CD4-positive, alpha-beta T cell treated with Interleukin-1 beta for 1 hour (primary cell): ENCODE data around the gene KRTAP9-7.
A peak's percentile ranks its signal among the peaks of the same experiment; 100 is the strongest.

Source experiments
- DNase-seq, 2 donors: peaks; one replicate each; pipeline ENCODE4 v3.0.0-alpha.2; 2020 to 2022

The KRTAP9-7 gene

DNA sequence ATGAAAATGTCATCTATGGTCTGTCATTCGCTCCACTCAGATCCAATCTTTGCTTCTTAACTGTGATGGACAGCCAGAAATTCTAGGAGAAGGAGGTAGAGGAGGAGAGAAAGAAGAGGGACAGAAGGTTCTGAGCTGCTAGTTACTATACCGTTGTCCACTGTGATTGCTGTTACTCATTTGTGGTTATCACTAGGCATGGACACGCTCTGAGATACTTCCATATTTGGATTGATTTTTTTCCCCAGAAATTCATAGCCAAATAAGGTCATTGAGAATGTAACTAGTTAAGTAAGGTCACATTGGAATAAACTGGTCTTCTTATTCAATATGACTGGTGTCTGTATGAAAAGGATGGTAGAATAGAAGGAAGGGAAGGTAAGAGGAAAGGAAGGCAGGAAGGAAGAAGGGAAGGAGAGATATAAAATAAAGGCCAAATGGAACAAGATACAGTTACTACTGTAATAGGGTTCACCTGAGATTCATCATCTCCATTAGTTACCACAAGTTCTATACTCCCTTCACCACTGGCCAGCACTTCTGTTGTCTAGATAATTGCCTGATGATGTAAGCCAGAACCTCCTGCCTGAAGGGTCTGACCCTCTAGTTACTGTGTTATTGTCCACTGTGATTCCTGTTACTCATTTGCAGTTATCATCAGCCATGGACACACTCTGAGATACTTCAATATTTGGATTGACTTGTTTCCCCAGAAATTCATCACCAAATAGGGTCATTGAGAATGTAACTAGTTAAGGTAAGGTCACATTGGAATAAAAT, 2.9 kb downstream of the KRTAP9-7 start:
- no peak for DNase-seq

DNA sequence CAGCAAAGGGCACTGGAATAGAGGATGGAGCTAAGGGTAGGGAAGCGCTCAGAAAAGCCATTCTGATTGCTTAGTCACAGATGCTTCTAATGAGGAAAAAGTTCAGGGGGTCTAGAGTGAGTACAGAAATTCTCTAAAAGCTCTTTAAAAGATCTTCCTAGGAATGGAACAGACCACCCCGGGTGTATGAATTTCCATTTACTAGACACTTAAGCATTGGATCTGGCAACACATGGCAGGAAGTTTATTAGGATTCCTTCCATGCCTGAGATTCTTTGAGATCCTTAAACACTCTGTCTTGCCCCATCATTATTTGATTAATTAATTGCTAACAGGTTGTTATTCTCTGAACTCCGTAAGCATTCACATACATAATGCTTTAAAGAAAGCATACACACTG, 8.5 kb downstream of the KRTAP9-7 start:
- no peak for DNase-seq

DNA sequence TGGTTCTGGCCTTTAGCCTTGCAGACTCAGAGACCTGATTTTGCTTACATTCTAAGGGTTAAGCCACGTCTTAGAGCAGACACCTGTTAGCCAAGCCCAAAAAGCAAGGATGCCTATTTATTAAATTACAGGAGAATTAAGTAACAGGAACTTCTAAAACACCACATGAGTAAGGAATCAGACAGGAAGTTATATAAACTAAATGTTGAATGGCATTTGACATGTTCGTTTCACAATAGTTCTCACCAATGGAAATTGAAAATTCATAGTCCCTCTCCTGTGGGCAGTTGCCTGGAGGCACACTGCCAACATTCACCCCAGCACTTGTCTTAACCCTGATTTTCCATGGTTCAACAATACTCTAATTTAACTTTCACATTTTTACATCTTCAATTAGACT, 9.0 kb downstream of the KRTAP9-7 start:
- DNase-seq = no peak

DNA sequence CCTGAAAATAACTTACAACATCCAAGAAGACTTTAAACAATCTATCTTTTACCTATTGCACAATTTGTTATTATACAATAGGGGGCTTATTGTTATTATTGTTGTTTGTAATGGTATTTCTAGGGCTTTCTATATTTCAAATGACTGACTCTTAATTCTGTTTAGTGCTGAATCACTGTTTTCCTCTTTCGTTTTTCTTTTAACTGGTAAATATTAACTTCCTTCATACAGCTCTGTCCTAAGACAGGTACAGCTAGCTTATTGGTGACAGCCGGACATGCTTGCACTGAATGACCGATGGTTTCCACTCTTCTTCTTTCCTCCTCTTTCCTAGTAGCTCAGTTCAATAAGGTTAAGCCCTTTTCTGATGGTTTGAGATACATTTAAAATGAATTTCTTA, 11.6 kb downstream of the KRTAP9-7 start:
- no peak for DNase-seq

DNA sequence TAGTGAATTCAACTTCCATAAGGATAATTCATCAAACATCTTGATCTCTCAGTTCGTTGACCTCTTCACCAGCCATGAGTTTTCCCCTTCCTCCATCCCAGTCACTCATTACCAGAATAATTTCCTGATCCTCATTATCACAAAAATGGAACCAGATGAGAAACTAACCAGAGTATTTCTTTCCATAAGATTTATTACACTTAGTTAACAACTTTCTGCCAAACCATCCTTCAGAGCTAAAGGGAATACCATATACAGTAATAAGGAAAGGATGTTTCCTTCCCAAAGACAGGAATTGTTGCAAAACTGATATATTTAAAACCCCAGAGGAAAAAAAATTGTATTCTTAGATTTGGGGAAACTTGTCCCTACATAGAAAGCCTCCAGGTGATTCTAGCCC, 18.5 kb downstream of the KRTAP9-7 start:
- DNase-seq = no peak

DNA sequence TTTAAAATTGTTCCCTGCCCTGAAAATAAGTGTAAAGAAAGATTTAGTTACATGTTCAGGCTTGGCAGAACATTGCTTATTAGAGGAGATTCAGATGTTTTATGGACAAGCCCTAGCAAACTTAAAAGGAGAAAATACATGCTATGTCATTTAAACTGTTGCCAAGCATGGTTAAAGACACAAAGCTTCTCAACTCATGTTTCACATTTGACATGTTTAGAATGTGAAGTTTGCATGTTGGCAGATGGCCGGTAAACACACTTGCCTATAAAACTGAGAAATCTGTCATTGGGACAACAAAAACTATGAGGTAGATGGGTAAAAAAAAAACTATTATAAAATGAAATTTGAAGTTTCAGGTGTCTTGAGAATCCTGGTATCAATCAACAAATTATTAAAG, 21.3 kb downstream of the KRTAP9-7 start:
- no peak for DNase-seq

DNA sequence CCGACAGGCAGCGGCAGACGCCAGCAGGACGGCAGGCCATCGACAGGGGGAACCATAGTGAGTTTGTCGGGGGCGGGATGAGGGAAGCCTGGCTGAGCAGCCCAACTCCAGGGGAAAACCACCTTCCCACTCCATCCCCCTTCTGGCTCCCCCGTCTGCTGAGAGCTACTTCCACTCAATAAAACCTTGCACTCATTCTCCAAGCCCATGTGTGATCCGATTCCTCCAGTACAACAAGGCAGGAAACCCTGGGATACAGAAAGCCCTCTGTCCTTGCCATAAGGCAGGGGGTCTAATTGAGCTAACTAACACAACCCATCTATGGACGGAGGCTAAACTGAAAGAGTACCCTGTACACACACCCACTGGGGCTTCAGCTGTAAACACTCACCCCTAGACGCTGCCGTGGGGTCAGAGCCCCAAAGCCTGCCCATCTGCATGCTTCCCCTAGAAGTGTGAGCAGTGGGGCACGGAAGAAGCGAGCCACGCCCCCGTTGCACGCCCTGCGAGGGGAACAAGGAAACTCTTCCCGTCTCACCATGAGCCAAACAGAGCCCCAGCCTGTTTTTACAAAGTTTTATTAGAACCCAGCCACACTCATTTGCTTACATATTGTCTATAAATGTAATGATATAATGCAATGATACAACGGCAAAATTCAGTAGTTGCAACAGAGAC, 23.1 kb downstream of the KRTAP9-7 start:
- no peak for DNase-seq

DNA sequence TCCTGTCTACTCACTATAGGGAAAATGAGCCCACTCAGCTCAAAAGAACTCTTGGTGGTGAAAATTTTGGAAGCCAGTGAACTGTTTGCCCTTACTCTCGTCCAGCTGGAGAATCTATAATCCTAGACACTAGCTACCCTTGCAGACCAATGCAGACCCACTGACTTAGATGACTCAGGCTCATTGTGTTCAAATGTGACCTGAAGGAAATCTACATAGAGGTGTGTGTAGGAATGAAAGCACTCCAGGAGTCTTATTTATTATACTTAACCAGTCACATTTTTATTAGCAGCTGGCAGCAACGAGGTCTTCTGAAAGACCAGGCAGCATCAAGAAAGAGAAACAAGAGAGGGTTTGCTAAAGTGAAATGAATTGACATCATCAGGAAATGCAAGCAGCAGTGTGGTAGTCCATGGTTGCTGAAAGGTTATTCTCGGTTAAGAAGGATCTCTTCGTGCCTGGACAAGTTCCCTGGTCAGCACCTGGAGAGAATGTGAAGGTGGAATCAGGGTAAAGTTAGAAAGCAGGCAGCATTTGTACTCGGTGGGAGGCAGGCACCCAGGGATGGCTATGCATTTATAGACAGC, 25.8 kb downstream of the KRTAP9-7 start:
- no peak for DNase-seq

DNA sequence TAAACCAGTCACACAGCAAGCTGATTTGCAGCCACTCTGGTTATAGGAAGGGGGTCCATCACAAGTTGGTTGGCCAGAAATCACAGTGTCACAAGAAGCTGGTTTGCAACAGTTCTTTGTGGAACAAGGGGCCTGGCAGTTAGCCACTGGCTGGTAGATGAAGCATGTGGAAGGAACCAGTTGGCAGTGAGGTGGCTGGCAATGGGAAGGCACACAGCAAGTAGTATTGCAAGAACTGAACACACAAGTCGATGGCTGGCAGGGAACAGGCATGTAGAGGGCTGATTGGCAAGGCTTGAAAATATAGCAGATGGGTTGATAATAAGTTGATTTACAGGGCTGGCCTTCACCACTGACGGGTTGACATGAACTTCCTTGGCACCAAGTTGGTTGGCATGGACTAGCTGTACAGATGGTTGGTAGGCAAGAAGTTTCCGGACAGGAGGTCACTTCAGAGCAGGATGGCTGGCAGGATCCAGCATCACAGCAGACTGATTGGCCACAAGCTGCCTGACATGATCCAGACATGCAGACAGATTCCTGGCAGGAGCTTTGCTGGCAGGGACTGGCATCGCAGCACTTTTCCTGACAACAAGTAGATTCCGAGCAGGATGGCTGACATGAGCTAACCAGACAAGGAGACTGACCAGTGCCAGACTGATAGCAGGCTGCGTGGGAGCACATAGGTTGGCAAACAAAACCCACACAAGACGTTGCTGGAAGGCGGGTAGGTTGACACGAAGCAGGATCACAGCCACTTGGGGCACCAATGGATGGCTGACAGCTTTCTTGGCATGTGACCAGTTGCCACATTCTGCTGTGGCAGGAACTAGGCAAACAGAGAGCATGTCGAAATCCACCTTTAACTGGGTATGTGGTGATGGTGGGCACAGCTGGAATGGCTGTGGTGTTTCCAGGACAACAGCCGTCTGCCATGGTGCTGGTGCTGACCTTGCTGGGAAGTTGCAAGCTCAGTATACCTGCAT, 26.7 kb downstream of the KRTAP9-7 start, which contains the start of gene KRTAP29-1:
Gene KRTAP29-1, minus strand, starts transcription at position 936 of the 986 bp plus-strand sequence. Its CDS starts 0 bp downstream, at position 936.
- DNase-seq = no peak

DNA sequence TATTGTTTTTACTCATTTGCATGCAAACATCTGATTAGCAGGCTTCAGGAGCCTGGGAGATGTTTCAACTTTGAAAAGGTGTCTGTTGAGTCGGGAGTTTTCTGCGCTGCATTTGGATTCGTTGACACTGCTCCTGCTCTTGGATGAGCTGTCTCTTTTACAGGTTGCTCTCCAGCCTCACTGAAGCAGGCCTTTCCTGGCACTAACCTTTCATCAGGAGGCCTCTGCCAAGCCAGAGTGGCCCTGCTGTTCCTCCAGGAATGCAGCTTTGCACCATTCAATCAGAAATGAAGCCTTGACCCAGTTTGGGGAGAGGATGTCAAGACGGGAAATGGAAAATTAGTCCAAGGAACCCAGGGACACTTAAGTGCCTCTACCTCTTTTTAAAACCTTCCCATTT, 27.5 kb downstream of the KRTAP9-7 start:
- DNase-seq = no peak

DNA sequence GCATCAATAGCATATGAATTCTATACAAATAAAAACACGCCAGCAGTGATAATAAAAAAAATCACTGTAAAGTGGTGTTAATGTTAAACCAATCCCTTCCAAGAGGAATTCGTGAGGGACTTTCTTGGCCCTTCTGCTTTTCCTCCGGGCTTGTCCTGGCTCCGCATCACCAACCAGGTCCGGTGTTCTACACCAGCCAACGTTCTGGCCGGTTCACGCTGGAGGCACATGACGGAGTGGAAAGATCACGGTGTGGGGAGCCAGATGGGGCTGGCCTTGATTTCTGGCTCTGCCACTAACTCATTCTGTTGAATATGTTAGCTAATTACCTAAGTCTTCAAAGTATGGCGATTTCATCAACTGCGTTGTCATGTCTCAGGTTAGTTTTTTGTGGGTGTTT, 28.6 kb downstream of the KRTAP9-7 start:
- no peak for DNase-seq

DNA sequence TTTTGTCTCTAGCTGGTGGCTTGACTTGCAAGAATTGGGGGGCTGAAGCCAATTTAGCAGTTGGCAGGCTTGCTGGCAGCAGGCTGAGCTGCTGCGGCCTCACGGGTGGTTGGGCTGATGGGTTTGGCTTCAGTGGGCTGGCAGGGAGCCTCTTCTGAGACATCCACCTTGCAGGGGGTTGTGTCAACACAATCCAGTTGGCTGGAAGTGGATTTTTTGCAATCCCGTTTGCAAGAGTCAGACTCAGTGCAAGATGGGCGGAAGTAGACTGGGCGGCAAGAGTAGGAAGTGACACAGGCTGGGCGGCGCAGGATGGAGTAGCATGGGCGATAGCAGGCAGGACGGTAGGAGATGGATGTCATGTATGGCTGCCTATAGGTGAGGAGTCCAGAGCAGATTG, 32.1 kb downstream of the KRTAP9-7 start:
- no peak for DNase-seq

DNA sequence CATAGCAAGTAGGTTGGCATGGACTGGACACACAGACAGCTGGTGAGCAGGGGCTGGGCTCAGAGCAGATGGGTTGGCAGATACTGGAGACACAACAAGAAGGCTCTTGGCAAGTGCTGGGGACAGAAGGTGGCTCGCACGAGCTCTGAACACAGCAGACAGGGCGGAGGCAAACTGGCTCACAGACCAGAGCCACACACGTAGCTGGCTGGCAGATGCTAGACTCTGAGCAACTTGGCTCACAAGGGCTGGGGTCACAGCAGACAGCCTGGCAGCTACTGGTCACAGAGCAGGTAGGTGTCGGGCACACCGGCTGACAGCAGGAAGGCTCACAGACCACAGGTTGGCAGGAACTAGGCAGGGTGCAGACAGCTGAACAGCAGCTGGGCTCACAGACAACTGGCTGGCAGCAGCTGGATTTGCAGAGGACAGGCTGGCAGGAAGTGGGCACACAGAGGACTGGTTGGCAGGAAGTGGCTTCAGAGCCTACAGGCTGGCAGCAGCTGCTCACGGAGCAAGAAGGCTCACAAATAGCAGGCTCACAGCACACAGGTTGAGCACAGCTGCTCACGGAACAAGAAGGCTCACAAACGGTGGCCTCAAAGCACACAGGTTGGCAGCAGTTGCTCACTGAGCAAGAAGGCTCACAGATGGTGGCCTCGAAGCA, 32.9 kb downstream of the KRTAP9-7 start:
- peak; percentile 86 to 89 for DNase-seq

DNA sequence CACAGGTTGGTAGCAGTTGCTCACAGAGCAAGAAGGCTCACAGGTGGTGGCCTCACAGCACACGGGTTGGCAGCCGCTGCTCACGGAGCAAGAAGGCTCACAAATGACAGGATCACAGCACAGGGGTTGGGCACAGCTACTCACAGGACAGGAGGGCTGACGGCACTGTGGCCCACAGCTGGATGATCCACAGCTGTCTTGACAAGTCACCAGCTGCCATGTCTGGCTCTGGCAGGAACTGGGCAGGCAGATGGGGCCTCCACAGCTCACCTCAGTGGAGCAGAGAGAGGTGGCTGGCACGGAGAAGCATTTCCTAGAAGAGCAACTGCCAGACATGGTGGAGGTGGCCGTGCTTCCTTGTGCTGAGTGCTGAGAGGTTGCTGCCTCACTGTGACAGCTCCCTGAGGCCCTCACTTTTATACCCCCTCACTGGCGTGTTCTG, 33.4 kb downstream of the KRTAP9-7 start, which contains the start of gene KRTAP16-1:
Gene KRTAP16-1, minus strand, starts transcription at position 392 of the 442 bp plus-strand sequence. Its CDS starts 56 bp downstream, at position 336.
- peak; percentile 49 to 57 for DNase-seq

DNA sequence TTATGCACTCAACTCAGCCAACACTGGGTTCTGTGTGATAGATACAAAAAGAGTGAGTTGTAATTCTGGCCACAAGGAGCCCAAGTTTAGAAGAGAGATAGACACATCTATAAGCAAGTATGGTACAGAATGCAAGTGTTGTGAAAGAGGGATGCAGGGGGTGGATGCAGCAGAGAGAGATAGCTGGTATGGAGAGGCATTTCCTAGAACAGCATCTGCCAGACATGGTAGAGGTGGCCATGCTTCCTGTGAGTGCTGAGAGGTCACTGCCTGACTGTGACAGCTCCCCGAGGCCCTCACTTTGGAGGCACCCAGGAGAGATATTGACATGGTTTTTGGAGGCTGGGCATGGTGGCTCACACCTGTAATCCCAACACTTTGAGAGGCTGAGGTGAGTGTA, 35.6 kb downstream of the KRTAP9-7 start:
- DNase-seq = no peak

DNA sequence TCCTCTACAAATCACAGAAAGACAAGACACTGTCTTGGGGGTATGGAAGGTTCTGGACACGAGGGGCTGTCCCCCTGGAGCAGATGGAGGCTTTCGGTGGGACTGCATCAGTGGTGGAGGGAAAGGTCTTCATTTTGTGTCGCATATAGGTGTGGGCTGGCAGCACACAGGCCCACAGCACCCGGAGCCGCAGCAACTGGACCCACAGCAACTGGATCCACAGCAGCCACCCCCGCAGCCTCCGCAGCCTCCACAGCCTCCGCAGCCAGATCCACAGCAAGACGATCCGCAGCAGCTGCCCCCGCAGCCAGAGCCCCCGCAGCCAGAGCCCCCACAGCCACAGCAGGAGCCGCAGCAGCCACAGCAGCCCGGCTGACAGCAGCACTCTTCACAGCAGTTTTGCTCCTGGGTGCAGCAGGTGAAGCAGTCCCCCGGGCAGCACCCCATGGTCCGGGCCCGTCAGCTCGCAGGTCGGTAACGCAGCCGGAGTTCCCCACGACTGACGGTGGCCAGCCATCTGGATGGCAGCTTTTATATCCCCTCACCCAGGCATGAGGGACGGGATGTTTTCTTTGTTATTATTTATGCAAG, 39.8 kb downstream of the KRTAP9-7 start, which contains the start of gene KRTAP17-1:
Gene KRTAP17-1, minus strand, starts transcription at position 507 of the 591 bp plus-strand sequence. Its CDS starts 60 bp downstream, at position 447.
- no peak for DNase-seq

DNA sequence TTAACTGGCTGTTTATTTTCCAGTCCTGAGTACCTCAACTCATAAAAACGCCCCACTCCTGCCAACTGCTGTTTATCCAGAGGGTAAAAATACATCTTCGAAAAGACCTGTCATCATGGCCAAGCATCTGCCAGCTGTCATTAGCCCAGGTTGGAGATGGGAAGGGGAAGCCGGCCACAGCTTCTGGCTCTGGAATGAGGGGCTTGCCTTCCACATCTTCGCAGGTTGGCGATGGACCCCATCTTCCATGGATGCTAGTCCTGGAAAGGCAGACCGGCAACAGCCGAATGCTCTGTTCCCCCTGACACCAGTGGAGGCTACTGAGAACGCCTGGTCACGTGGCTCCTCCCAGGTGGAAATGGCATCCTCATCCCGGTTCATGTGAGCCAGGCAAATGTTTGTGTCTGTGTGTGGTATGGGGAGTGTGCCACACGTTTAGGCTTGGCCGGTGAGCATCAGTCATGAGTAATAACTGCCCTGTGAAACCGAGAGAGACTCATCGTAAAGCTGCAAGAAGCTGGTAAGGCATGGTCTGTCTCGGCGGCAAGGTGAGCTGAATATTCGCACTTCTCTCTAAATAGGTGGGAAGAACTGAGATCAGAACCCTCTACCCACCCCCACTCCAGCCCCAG, 40.4 kb downstream of the KRTAP9-7 start:
- DNase-seq = no peak

DNA sequence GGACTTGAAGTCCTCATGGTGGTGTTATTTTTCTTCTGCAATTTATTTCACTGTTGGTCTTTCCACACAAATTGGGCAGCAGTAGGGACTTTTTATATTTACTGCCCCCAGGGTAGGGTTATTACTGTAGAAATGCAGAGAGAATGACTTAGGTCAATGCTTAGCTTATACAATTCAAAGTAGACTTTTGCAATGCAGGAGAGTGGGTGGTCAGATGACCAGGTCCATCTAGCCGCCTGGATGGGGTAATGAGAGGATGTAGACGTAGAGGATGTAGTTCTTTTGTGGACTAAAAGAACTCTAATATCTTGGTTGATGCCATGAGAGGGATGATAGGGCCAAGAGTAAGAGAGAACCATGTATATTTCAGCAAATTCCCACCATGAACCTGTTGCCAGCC, 42.7 kb downstream of the KRTAP9-7 start:
- DNase-seq = no peak

DNA sequence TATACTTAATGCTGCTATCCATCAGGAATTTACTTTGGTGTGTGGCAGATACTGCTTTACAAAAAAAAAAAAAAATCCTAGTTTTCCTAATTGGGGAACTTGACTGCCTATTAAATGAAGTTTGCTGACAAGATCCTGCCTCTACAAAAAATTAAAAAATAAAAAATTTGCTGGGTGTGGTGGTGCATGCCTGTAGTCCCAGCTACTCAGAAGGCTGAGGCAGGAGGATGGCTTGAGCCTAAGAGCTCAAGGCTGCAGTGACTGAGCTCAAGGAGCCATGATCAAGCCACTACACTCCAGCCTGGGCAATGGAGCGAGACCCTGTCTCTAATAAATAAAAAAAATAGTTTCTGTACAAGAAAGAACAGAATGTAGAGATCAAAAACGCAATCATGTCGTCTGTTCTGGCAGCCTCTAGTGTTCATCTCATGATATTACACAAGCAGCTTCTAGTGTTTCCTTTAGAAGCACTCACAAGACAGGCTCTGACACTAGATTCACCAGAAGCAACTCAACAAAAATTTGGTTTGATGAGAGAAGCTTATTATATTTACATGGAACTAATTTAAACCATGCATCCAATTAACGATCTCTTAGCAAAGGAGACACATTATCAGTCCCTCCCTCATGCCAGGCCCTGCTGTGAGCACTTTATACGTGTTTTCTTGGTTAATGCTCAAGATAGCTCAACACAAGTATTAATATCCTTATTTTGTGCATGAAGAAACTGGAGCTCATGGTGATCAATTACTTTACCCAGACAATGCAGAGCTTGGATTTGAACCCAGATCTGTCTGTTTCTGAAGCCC, 46.8 kb downstream of the KRTAP9-7 start:
- peak in 1 of 2 donors; percentile 59 for DNase-seq
